Measurements from ENCODE around the gene AATK.

Gene AATK

DNA sequence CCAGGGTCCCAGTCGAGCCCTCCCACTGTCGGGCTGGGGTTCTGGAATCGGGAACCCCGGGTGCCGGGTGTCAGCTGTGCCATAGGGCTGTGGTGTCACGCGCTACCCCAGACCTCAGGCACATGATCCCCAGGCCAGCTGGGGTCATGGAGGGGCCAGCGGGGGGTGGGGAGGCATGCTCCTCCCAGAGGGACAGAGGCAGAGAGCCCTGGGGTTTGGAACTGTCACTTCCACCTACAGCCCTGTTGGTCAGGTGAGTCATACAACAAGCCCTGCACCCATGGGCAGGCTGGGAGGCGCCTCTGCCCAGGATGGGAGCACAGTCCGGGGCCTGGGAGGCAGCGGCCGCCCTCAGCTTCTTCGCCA lies 68.1 kb downstream of the AATK start:
- H3K27ac ChIP-seq (ENCODE audit: low read depth, low read length), result peak overlapping the region; percentile 4
- no peaks in the 10 kb centered on the region for H3K27me3 ChIP-seq (ENCODE audit: control insufficient read depth, insufficient read depth, low read length)
- no peak overlapping the region for H3K9ac ChIP-seq (ENCODE audit: low read length)
- H3K36me3 ChIP-seq (ENCODE audit: control insufficient read depth, insufficient read depth, low read length), result peaks cover 7% of the 10 kb centered on the region
- H3K4me3 ChIP-seq (ENCODE audit: low read length), result peak overlapping the region; percentile 1
- H3K4me1 ChIP-seq (ENCODE audit: control insufficient read depth, insufficient read depth, low read length), result peaks cover 31% of the 10 kb centered on the region

- Histone ChIP-seq H3K4me1 (ENCODE audit: control insufficient read depth, insufficient read depth, low read length) (peaks cover 31% of the 10 kb centered on the region), H3K27ac (ENCODE audit: low read depth, low read length) (peak overlapping the region; percentile 63), H3K9ac (ENCODE audit: low read length) (no peak overlapping the region), H3K27me3 (ENCODE audit: control insufficient read depth, insufficient read depth, low read length) (no peaks in the 10 kb centered on the region), H3K36me3 (ENCODE audit: control insufficient read depth, insufficient read depth, low read length) (peaks cover 7% of the 10 kb centered on the region), H3K4me3 (ENCODE audit: low read length) (peak overlapping the region; percentile 40)
Measured at GRCh38 chr17:81097134-81097942, 68.7 kb downstream of the AATK start.

- H3K27me3 ChIP-seq (ENCODE audit: control insufficient read depth, insufficient read depth, low read length), result no peaks in the 10 kb centered on the region
- no peak overlapping the region for H3K9ac ChIP-seq (ENCODE audit: low read length)
- H3K4me3 ChIP-seq (ENCODE audit: low read length), result no peak overlapping the region
- peaks cover 7% of the 10 kb centered on the region for H3K36me3 ChIP-seq (ENCODE audit: control insufficient read depth, insufficient read depth, low read length)
- H3K4me1 ChIP-seq (ENCODE audit: control insufficient read depth, insufficient read depth, low read length), result peaks cover 31% of the 10 kb centered on the region
- peak overlapping the region; percentile 63 for H3K27ac ChIP-seq (ENCODE audit: low read depth, low read length)
Measured at GRCh38 chr17:81096741-81097133, 69.3 kb downstream of the AATK start.

GRCh38 chr17:81095383-81095762 lies 70.6 kb downstream of the AATK start:
- peaks cover 3% of the 10 kb centered on the region for H3K36me3 ChIP-seq (ENCODE audit: control insufficient read depth, insufficient read depth, low read length)
- H3K4me3 ChIP-seq (ENCODE audit: low read length), result no peak overlapping the region
- H3K27ac ChIP-seq (ENCODE audit: low read depth, low read length), result peak overlapping the region; percentile 78
- H3K9ac ChIP-seq (ENCODE audit: low read length), result no peak overlapping the region
- no peaks in the 10 kb centered on the region for H3K27me3 ChIP-seq (ENCODE audit: control insufficient read depth, insufficient read depth, low read length)
- H3K4me1 ChIP-seq (ENCODE audit: control insufficient read depth, insufficient read depth, low read length), result peaks cover 31% of the 10 kb centered on the region

DNA sequence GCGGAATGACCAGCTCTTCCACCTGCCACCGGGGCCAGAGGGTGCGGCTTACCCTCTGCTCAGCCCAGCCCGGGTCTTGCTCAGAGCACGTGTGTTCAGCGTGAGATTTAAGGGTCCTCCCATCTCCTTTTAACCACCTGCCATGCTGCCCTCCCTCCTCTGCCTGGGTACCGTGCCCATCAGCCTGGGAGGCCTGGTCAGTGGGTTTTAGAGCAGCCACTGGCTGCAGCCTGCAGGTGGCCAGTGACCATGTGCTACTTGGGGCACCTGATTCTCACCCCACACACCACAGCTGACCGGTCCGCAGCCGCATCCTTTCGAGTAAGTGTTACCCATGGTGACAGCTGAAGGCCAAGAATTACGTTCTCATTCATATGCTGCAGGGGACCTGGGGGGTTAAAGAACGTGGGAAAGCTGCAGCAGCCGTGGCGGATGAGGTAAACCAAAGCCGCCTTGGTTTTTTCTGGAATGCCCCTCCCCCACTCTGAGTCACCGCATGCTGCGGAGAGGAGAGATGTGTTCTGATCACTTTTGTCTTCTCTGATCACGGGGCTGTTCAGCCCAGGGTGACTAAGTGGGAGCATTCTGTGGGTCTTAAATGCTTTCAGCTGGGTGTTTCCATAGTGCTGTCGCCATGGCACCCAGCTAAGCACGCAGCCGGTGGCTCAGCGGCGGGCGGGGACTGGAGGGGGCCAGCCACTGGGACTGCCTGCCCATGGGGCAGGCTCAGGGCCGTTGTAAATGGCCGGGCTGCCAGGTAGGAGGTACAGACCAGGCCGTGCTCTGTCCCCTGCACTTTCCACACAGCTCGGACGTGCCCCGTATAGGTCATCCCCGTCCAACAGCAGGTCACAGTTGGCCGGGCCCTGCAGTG lies 71.3 kb downstream of the AATK start:
- Histone ChIP-seq H3K36me3 (ENCODE audit: control insufficient read depth, insufficient read depth, low read length) (no peaks in the 10 kb centered on the region), H3K4me3 (ENCODE audit: low read length) (peak overlapping the region; percentile 14), H3K27ac (ENCODE audit: low read depth, low read length) (peak overlapping the region; percentile 78), H3K9ac (ENCODE audit: low read length) (no peak overlapping the region), H3K27me3 (ENCODE audit: control insufficient read depth, insufficient read depth, low read length) (no peaks in the 10 kb centered on the region), H3K4me1 (ENCODE audit: control insufficient read depth, insufficient read depth, low read length) (peaks cover 31% of the 10 kb centered on the region)

- Histone ChIP-seq H3K27ac (ENCODE audit: low read depth, low read length) (peak overlapping the region; percentile 78), H3K9ac (ENCODE audit: low read length) (no peak overlapping the region), H3K36me3 (ENCODE audit: control insufficient read depth, insufficient read depth, low read length) (no peaks in the 10 kb centered on the region), H3K27me3 (ENCODE audit: control insufficient read depth, insufficient read depth, low read length) (no peaks in the 10 kb centered on the region), H3K4me3 (ENCODE audit: low read length) (no peak overlapping the region), H3K4me1 (ENCODE audit: control insufficient read depth, insufficient read depth, low read length) (peaks cover 31% of the 10 kb centered on the region)
Measured at GRCh38 chr17:81093619-81094508, 72.2 kb downstream of the AATK start.

DNA sequence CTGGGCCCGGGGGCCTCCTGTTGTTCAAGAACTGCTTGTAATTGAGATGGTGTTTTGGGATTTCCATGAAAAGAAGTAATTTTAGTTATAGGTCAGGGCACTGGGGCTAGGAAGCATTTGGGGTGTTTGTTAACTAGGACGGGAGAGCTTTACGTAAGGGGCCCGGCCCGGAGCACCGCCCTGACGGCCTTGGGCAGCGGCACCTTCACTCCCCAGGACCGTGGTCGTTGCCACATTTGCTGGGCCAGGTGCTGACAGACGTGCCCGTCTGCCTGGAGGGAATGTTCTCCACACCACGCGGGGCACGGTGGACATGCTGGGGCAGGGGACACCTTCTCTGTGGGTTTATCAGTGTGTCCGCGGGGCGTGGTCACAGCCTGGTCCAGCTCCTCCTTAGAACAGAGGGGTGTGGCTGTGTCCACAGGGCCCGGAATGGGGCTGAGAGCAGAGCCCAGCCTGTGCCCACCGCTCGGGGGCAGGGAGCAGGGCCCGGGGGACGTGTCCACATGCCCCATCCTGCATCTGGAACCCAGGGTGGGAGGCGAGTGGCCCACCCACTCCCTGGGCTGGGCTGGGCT lies 73.4 kb downstream of the AATK start:
- H3K4me3 ChIP-seq (ENCODE audit: low read length), result no peak overlapping the region
- peaks cover under 1% of the 10 kb centered on the region for H3K36me3 ChIP-seq (ENCODE audit: control insufficient read depth, insufficient read depth, low read length)
- H3K27ac ChIP-seq (ENCODE audit: low read depth, low read length), result no peak overlapping the region
- H3K4me1 ChIP-seq (ENCODE audit: control insufficient read depth, insufficient read depth, low read length), result peaks cover 28% of the 10 kb centered on the region
- no peaks in the 10 kb centered on the region for H3K27me3 ChIP-seq (ENCODE audit: control insufficient read depth, insufficient read depth, low read length)
- H3K9ac ChIP-seq (ENCODE audit: low read length), result no peak overlapping the region

- Histone ChIP-seq H3K27me3 (ENCODE audit: control insufficient read depth, insufficient read depth, low read length) (no peaks in the 10 kb centered on the region), H3K9ac (ENCODE audit: low read length) (no peak overlapping the region), H3K4me3 (ENCODE audit: low read length) (no peak overlapping the region), H3K4me1 (ENCODE audit: control insufficient read depth, insufficient read depth, low read length) (peaks cover 23% of the 10 kb centered on the region), H3K27ac (ENCODE audit: low read depth, low read length) (no peak overlapping the region), H3K36me3 (ENCODE audit: control insufficient read depth, insufficient read depth, low read length) (peaks cover 4% of the 10 kb centered on the region)
Measured at GRCh38 chr17:81091774-81092517, 74.1 kb downstream of the AATK start.

GRCh38 chr17:81091154-81091553 lies 74.9 kb downstream of the AATK start:
- no peak overlapping the region for H3K4me3 ChIP-seq (ENCODE audit: low read length)
- H3K9ac ChIP-seq (ENCODE audit: low read length), result no peak overlapping the region
- H3K27me3 ChIP-seq (ENCODE audit: control insufficient read depth, insufficient read depth, low read length), result no peaks in the 10 kb centered on the region
- peaks cover 19% of the 10 kb centered on the region for H3K4me1 ChIP-seq (ENCODE audit: control insufficient read depth, insufficient read depth, low read length)
- H3K27ac ChIP-seq (ENCODE audit: low read depth, low read length), result no peak overlapping the region
- peaks cover 4% of the 10 kb centered on the region for H3K36me3 ChIP-seq (ENCODE audit: control insufficient read depth, insufficient read depth, low read length)

- H3K4me1 ChIP-seq (ENCODE audit: control insufficient read depth, insufficient read depth, low read length), result peaks cover 14% of the 10 kb centered on the region
- no peaks in the 10 kb centered on the region for H3K27me3 ChIP-seq (ENCODE audit: control insufficient read depth, insufficient read depth, low read length)
- H3K27ac ChIP-seq (ENCODE audit: low read depth, low read length), result no peak overlapping the region
- H3K9ac ChIP-seq (ENCODE audit: low read length), result no peak overlapping the region
- peak overlapping the region; percentile 2 for H3K4me3 ChIP-seq (ENCODE audit: low read length)
- peaks cover 4% of the 10 kb centered on the region for H3K36me3 ChIP-seq (ENCODE audit: control insufficient read depth, insufficient read depth, low read length)
Measured at GRCh38 chr17:81090361-81091136, 75.5 kb downstream of the AATK start.

Measured in rectal smooth muscle tissue (tissue), 1 donor.